ENCODE results near the gene CALCB. TPM values are rescaled to one million over a fixed set of nuclear protein-coding genes. Genes with fewer than 3 reads are reported as not detected.

CALCB gene
- total RNA-seq, 1 donor from 2014 or later = not detected

- H3K4me3 ChIP-seq = no peak overlapping the region
- no peaks in the 10 kb centered on the region for H3K4me1 ChIP-seq
- intact Hi-C loops (cut with DNase I) = no loop called here
- H3K27me3 ChIP-seq = no peaks in the 10 kb centered on the region
- H3K27ac ChIP-seq = no peak overlapping the region
- no peak for TF ChIP-seq CTCF (IDR thresholded peaks at IDR 0.05)
- no peak for DNase-seq
- no peaks in the 10 kb centered on the region for H3K36me3 ChIP-seq
- H3K9me3 ChIP-seq = no peaks in the 10 kb centered on the region
- ATAC-seq = no peak
These were observed 50.5 kb downstream of the CALCB start for GRCh38 chr11:15123849-15124248.

GRCh38 chr11:15124528-15124927 is 51.1 kb downstream of the CALCB start:
- no peak overlapping the region for H3K4me3 ChIP-seq
- H3K36me3 ChIP-seq = no peaks in the 10 kb centered on the region
- no peaks in the 10 kb centered on the region for H3K27me3 ChIP-seq
- H3K27ac ChIP-seq = no peak overlapping the region
- TF ChIP-seq CTCF (IDR thresholded peaks at IDR 0.05) = no peak
- no peak for ATAC-seq
- H3K4me1 ChIP-seq = no peaks in the 10 kb centered on the region
- no peak for DNase-seq
- no peaks in the 10 kb centered on the region for H3K9me3 ChIP-seq
- intact Hi-C loops (cut with DNase I) = no loop called here

- DNase-seq = no peak
- Histone ChIP-seq H3K4me1 (no peaks in the 10 kb centered on the region), H3K4me3 (no peak overlapping the region), H3K9me3 (no peaks in the 10 kb centered on the region), H3K27ac (no peak overlapping the region), H3K36me3 (no peaks in the 10 kb centered on the region), H3K27me3 (no peaks in the 10 kb centered on the region)
- intact Hi-C loops (cut with DNase I) = no loop called here
- no peak for ATAC-seq
- no peak for TF ChIP-seq CTCF (IDR thresholded peaks at IDR 0.05)
These were observed 53.9 kb downstream of the CALCB start for GRCh38 chr11:15127341-15127740.

Other genes starting within 250 kb of the CALCB start
- 14.7 TPM for gene CYP2R1, start 181.4 kb upstream of the CALCB start, total RNA-seq
- gene CALCA, start 101.2 kb upstream of the CALCB start, total RNA-seq = not detected
- gene INSC, start 41.3 kb downstream of the CALCB start, total RNA-seq = 0.96 TPM